HCT116 (cell line): ENCODE measurements around the gene CCNK.

Experiments
- CTCF ChIP-seq, 3 experiments: fragments of 200-600 bp in 1 of 3; sonication (generic) in 1 of 3; IDR thresholded peaks in 2 of 3; conservative IDR thresholded peaks in 1 of 3; 2 replicates each; pipeline ENCODE4 v1.5.1; 2012 to 2017; ENCODE audit warnings: low read depth in 2 of 3, low read length in 2 of 3, antibody characterized with exemption in 1 of 3, borderline replicate concordance in 1 of 3, control low read depth in 1 of 3, mild to moderate bottlenecking in 1 of 3, mixed read lengths in 1 of 3, mixed run types in 1 of 3, moderate library complexity in 1 of 3; ENCODE audit not compliant: insufficient read depth in 1 of 3
- ELF1 ChIP-seq: IDR thresholded peaks from 2 replicates; pipeline ENCODE4 v1.6.1; 2012; ENCODE audit warnings: low read depth, borderline replicate concordance
- EZH2 ChIP-seq: fragments of 200-600 bp; sonication (generic); IDR thresholded peaks from 2 replicates; pipeline ENCODE4 v1.6.1; 2017; ENCODE audit warnings: antibody characterized with exemption, mixed run types
- EZH2phosphoT487 ChIP-seq: fragments of 200-600 bp; IDR thresholded peaks from 2 replicates; pipeline ENCODE4 v1.6.1; 2018; ENCODE audit warnings: antibody characterized with exemption, borderline replicate concordance
- JUND ChIP-seq: IDR thresholded peaks from 2 replicates; pipeline ENCODE4 v1.6.1; 2012
- MAX ChIP-seq: IDR thresholded peaks from 2 replicates; pipeline ENCODE4 v1.6.1; 2012
- POLR2AphosphoS5 ChIP-seq: IDR thresholded peaks from 2 replicates; pipeline ENCODE4 v1.6.1; 2011; ENCODE audit warnings: mild to moderate bottlenecking, low read depth, low read length, moderate library complexity
- SP1 ChIP-seq: IDR thresholded peaks from 2 replicates; pipeline ENCODE4 v1.6.1; 2012; ENCODE audit warnings: low read depth
- YY1 ChIP-seq: IDR thresholded peaks from 2 replicates; pipeline ENCODE4 v1.6.1; 2011; ENCODE audit warnings: low read length, low read depth, moderate library complexity, mild to moderate bottlenecking; ENCODE audit not compliant: insufficient replicate concordance; ENCODE audit errors: extremely low read depth

GRCh38 chr14:99550387-99550992 is 69.3 kb downstream of the CCNK start:
- TF ChIP-seq EZH2 = no peak
- TF ChIP-seq MAX = no peak
- no peak for TF ChIP-seq CTCF (IDR thresholded peaks at IDR 0.05 in 2 of 3, conservative IDR thresholded peaks at IDR 0.05 in 1 of 3; ENCODE audit: borderline replicate concordance in 1 of 3, insufficient read depth in 1 of 3, low read depth in 2 of 3, low read length in 2 of 3)
- no peak for TF ChIP-seq POLR2AphosphoS5
- TF ChIP-seq YY1 = no peak
- no peak for TF ChIP-seq ELF1
- TF ChIP-seq SP1 = no peak
- no peak for TF ChIP-seq JUND
- no peak for TF ChIP-seq EZH2phosphoT487
